Parathyroid adenoma (tissue), 2 donors: ENCODE measurements around the gene SORCS2.

ENCODE experiments used
- H2AFZ ChIP-seq: fragments of 300-600 bp; sonication (generic); one replicate; pipeline ENCODE4 v1.7.0; 2017; ENCODE audit warnings: antibody characterized with exemption, mild to moderate bottlenecking
- H3K27ac ChIP-seq: fragments of 300-600 bp; sonication (generic); one replicate; pipeline ENCODE4 v1.7.0; 2017
- H3K27me3 ChIP-seq: fragments of 300-600 bp; sonication (generic); one replicate; pipeline ENCODE4 v1.7.0; 2017; ENCODE audit warnings: low read length; ENCODE audit not compliant: control insufficient read depth, insufficient read depth
- H3K36me3 ChIP-seq: fragments of 300-600 bp; sonication (generic); one replicate; pipeline ENCODE4 v1.7.0; 2017; ENCODE audit warnings: low read length; ENCODE audit not compliant: control insufficient read depth, insufficient read depth
- H3K4me1 ChIP-seq: fragments of 300-600 bp; sonication (generic); one replicate; pipeline ENCODE4 v1.7.0; 2017; ENCODE audit warnings: control low read depth
- H3K4me2 ChIP-seq: fragments of 300-600 bp; sonication (generic); one replicate; pipeline ENCODE4 v1.7.0; 2017; ENCODE audit warnings: low read length
- H3K4me3 ChIP-seq: fragments of 300-600 bp; sonication (generic); one replicate; pipeline ENCODE4 v1.7.0; 2017; ENCODE audit warnings: low read depth, low read length
- H3K79me2 ChIP-seq: fragments of 300-600 bp; sonication (generic); one replicate; pipeline ENCODE4 v1.7.0; 2017; ENCODE audit warnings: control low read depth
- H3K9ac ChIP-seq: fragments of 300-600 bp; sonication (generic); one replicate; pipeline ENCODE4 v1.7.0; 2017; ENCODE audit warnings: mild to moderate bottlenecking
- H3K9me3 ChIP-seq: fragments of 300-600 bp; sonication (generic); one replicate; pipeline ENCODE4 v1.7.0; 2017; ENCODE audit warnings: low read length; ENCODE audit not compliant: control insufficient read depth
- CTCF ChIP-seq: fragments of 300-600 bp; sonication (generic); IDR thresholded peaks from one replicate; pipeline ENCODE4 v1.7.0; 2017; ENCODE audit warnings: antibody characterized with exemption, mild to moderate bottlenecking
- donor health status: primary hyperparathyroidism.

Gene SORCS2

DNA sequence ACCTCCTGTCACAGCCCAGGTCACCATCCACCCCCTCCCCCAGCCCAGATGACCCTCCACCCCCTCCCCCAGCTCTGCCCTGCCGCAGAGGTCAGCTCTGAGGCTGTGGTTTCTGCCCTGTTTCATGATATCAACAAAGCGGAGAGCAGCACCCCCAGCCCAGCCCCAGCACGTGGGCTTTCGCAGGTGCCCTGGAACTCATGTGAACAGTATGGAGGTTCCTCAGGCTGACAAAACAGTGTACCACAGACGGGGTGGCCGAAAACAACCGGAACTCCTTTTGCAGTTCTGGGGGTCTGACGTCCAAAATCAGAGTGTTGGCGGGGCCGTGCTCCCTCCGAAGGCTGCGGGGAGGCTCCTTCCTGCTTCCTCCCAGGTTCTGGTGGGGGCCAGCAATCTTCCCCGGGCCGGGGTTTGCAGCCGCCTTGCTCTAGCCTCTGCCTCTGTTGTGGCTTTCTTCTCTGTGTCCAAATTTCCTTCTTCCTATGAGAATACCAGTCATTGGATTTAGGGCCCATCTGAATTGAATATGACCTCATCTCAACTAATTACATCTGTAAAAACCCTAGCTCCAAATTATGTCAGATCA, 250.3 kb downstream of the SORCS2 start:
- H3K4me1 ChIP-seq: no peaks in the 10 kb centered on the region
- no peak overlapping the region for H2AFZ ChIP-seq
- no peak overlapping the region for H3K4me2 ChIP-seq
- no peak overlapping the region for H3K9ac ChIP-seq
- no peaks in the 10 kb centered on the region for H3K9me3 ChIP-seq
- TF ChIP-seq CTCF: no peak
- H3K27me3 ChIP-seq: peaks cover 3% of the 10 kb centered on the region
- no peak overlapping the region for H3K4me3 ChIP-seq
- H3K27ac ChIP-seq: no peak overlapping the region
- H3K36me3 ChIP-seq: no peaks in the 10 kb centered on the region
- H3K79me2 ChIP-seq: no peaks in the 10 kb centered on the region

GRCh38 chr4:7444314-7444713, 252.0 kb downstream of the SORCS2 start:
- Histone ChIP-seq H3K27me3 (peaks cover 3% of the 10 kb centered on the region), H3K4me1 (no peaks in the 10 kb centered on the region), H3K36me3 (no peaks in the 10 kb centered on the region), H3K79me2 (no peaks in the 10 kb centered on the region), H3K9me3 (no peaks in the 10 kb centered on the region), H3K4me2 (no peak overlapping the region), H2AFZ (no peak overlapping the region), H3K4me3 (no peak overlapping the region), H3K9ac (no peak overlapping the region), H3K27ac (no peak overlapping the region)
- TF ChIP-seq CTCF: no peak

DNA sequence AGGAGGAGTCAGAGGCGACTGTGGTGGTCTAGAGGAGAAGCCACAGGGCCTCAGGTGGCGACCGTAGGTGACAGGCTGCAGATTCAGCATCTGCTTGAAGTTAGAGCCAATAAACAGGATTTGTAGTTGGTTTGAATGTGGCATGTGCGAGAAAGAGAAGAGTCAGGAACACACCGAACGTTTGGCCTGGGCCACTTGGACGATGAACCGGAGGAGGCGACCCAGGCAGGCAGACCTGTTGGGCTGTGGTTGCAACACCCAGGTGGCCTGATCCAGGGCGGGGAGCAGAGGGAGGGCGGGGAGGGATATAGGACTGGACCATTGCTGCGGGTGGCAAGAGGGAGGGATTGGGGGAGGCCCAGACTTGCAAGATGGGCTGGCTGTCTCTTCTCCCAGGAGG, 252.4 kb downstream of the SORCS2 start:
- Histone ChIP-seq H3K27me3 (peaks cover 3% of the 10 kb centered on the region), H2AFZ (no peak overlapping the region), H3K27ac (no peak overlapping the region), H3K36me3 (no peaks in the 10 kb centered on the region), H3K9me3 (no peaks in the 10 kb centered on the region), H3K9ac (no peak overlapping the region), H3K4me3 (no peak overlapping the region), H3K4me1 (no peaks in the 10 kb centered on the region), H3K4me2 (no peak overlapping the region), H3K79me2 (no peaks in the 10 kb centered on the region)
- TF ChIP-seq CTCF: no peak

- Histone ChIP-seq H3K27ac (no peak overlapping the region), H3K4me2 (no peak overlapping the region), H3K27me3 (no peaks in the 10 kb centered on the region), H2AFZ (no peak overlapping the region), H3K36me3 (no peaks in the 10 kb centered on the region), H3K9me3 (no peaks in the 10 kb centered on the region), H3K79me2 (no peaks in the 10 kb centered on the region), H3K9ac (no peak overlapping the region), H3K4me3 (no peak overlapping the region), H3K4me1 (no peaks in the 10 kb centered on the region)
- TF ChIP-seq CTCF: no peak
Observed at GRCh38 chr4:7447236-7447635, 254.9 kb downstream of the SORCS2 start.

DNA sequence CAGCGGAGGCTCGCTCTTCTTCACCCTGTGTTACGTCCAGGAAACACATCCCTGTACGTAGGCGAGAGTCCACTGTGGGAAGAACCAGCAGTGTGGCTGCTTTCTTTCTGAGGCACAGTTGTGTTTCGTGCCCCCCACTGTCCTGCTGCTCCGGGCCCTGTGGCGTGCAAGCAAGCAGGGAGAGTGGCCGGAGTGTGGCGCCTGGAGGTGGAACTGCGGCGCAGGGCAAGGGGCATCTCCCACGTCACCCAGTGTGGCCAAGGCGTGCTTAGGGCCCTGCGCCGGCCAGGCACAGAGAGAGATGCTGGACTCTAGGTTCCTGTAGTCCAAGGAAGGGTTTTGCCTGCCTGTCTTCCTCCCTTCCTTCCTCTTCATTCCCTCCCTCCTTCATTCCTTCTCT, 255.7 kb downstream of the SORCS2 start:
- H3K4me1 ChIP-seq: no peaks in the 10 kb centered on the region

More for the DNA sequence above, 255.7 kb downstream of the SORCS2 start:
- Histone ChIP-seq H3K4me2 (no peak overlapping the region), H2AFZ (no peak overlapping the region), H3K27ac (no peak overlapping the region), H3K79me2 (no peaks in the 10 kb centered on the region), H3K4me3 (no peak overlapping the region), H3K9ac (no peak overlapping the region), H3K36me3 (no peaks in the 10 kb centered on the region), H3K27me3 (no peaks in the 10 kb centered on the region), H3K9me3 (no peaks in the 10 kb centered on the region)
- no peak for TF ChIP-seq CTCF
